SU-DHL-6 (cell line): Measurements from ENCODE around the gene ULBP2.

Source experiments
- H2AFZ ChIP-seq: fragments of 200-600 bp; sonication (generic); 2 replicates; pipeline ENCODE4 v1.6.1; 2014; ENCODE audit warnings: low read depth, mild to moderate bottlenecking, moderate library complexity, mixed read lengths, antibody characterized with exemption, low read length; ENCODE audit not compliant: severe bottlenecking
- H3F3A ChIP-seq: fragments of 200-600 bp; shearing (Covaris generic); 2 replicates; pipeline ENCODE4 v1.6.0; 2016; ENCODE audit warnings: antibody characterized with exemption, mild to moderate bottlenecking; ENCODE audit not compliant: insufficient read depth
- H3K27ac ChIP-seq: fragments of 200-600 bp; sonication (generic); 2 replicates; pipeline ENCODE4 v1.5.1; 2016; ENCODE audit warnings: low read depth, mild to moderate bottlenecking, low read length, moderate library complexity, mixed read lengths
- H3K27me3 ChIP-seq: fragments of 200-600 bp; sonication (generic), shearing (Covaris generic); 2 replicates; pipeline ENCODE4 v1.6.0; 2014; ENCODE audit warnings: mild to moderate bottlenecking, low read length
- H3K36me3 ChIP-seq: fragments of 200-600 bp; sonication (generic); 2 replicates; pipeline ENCODE4 v1.6.1; 2014; ENCODE audit warnings: mild to moderate bottlenecking, low read length, mixed read lengths
- H3K4me2 ChIP-seq: fragments of 300-600, 200-600 bp; shearing (Covaris generic), sonication (generic); 2 replicates; pipeline ENCODE4 v1.6.0; 2014; ENCODE audit warnings: low read length, low read depth, mild to moderate bottlenecking; ENCODE audit not compliant: poor library complexity, severe bottlenecking
- H3K4me3 ChIP-seq: fragments of 200-600 bp; sonication (generic); 2 replicates; pipeline ENCODE4 v1.5.1; 2014; ENCODE audit warnings: antibody characterized with exemption, low read length, mild to moderate bottlenecking, mixed read lengths; ENCODE audit not compliant: insufficient read depth, poor library complexity, severe bottlenecking
- H3K79me2 ChIP-seq: fragments of 200-600 bp; sonication (generic); 2 replicates; pipeline ENCODE4 v1.6.1; 2014; ENCODE audit warnings: mild to moderate bottlenecking, low read length, moderate library complexity; ENCODE audit not compliant: insufficient read depth
- H3K9ac ChIP-seq: fragments of 200-600 bp; sonication (generic); 2 replicates; pipeline ENCODE4 v1.7.0; 2014; ENCODE audit warnings: mild to moderate bottlenecking, low read length
- H3K9me2 ChIP-seq: fragments of 200-600 bp; sonication (generic); replicated peaks from 2 replicates; pipeline ENCODE4 v1.6.1; 2014; ENCODE audit warnings: low read length; ENCODE audit not compliant: insufficient read depth
- H3K9me3 ChIP-seq: fragments of 200-600 bp; sonication (generic); 2 replicates; pipeline ENCODE4 v1.6.1; 2014; ENCODE audit warnings: low read length, mixed read lengths; ENCODE audit not compliant: insufficient read depth
- H4K20me1 ChIP-seq: fragments of 200-600 bp; sonication (generic); 2 replicates; pipeline ENCODE4 v1.6.1; 2014; ENCODE audit warnings: low read depth, mild to moderate bottlenecking, antibody characterized with exemption, low read length, moderate library complexity, mixed read lengths
- CTCF ChIP-seq: fragments of 200-600 bp; sonication (generic); IDR thresholded peaks from one replicate; pipeline ENCODE4 v1.5.1; 2017; ENCODE audit warnings: antibody characterized with exemption, mild to moderate bottlenecking, low read length, moderate library complexity; ENCODE audit not compliant: insufficient read depth, poor library complexity, severe bottlenecking
- EZH2phosphoT487 ChIP-seq: fragments of 200-600 bp; sonication (generic), shearing (Covaris generic); conservative IDR thresholded peaks from 2 replicates; pipeline ENCODE4 v1.6.1; 2018; ENCODE audit warnings: mild to moderate bottlenecking, antibody characterized with exemption, low read length, moderate library complexity, mixed read lengths

Gene ULBP2

GRCh38 chr6:149983145-149983544 is 41.3 kb downstream of the ULBP2 start:
- Histone ChIP-seq H3K4me3 (no peak overlapping the region), H3K4me2 (no peak overlapping the region), H3K9me3 (no peaks in the 10 kb centered on the region), H3K27me3 (no peaks in the 10 kb centered on the region), H2AFZ (no peak overlapping the region), H3K9me2 (no peaks in the 10 kb centered on the region), H3K36me3 (no peaks in the 10 kb centered on the region), H3F3A (no peaks in the 10 kb centered on the region), H4K20me1 (no peaks in the 10 kb centered on the region), H3K79me2 (no peaks in the 10 kb centered on the region), H3K9ac (no peak overlapping the region), H3K27ac (no peak overlapping the region)
- TF ChIP-seq EZH2phosphoT487: no peak
- TF ChIP-seq CTCF: no peak

- Histone ChIP-seq H3K4me3 (no peak overlapping the region), H3K9me3 (no peaks in the 10 kb centered on the region), H4K20me1 (no peaks in the 10 kb centered on the region), H3K9me2 (no peaks in the 10 kb centered on the region), H3K9ac (no peak overlapping the region), H3F3A (no peaks in the 10 kb centered on the region), H3K27me3 (no peaks in the 10 kb centered on the region), H2AFZ (no peak overlapping the region), H3K4me2 (no peak overlapping the region), H3K36me3 (no peaks in the 10 kb centered on the region), H3K27ac (no peak overlapping the region), H3K79me2 (no peaks in the 10 kb centered on the region)
- TF ChIP-seq CTCF (no peak), EZH2phosphoT487 (no peak)
Measured at GRCh38 chr6:149984773-149985172, 43.0 kb downstream of the ULBP2 start.

- no peaks in the 10 kb centered on the region for H3K9me2 ChIP-seq
- H3K9me3 ChIP-seq: no peaks in the 10 kb centered on the region
- no peaks in the 10 kb centered on the region for H3K36me3 ChIP-seq
- H3K9ac ChIP-seq: no peak overlapping the region
- H4K20me1 ChIP-seq: no peaks in the 10 kb centered on the region
- H3K27me3 ChIP-seq: no peaks in the 10 kb centered on the region
- no peak overlapping the region for H2AFZ ChIP-seq
- TF ChIP-seq CTCF (no peak), EZH2phosphoT487 (no peak)
- no peak overlapping the region for H3K27ac ChIP-seq
- H3K4me3 ChIP-seq: no peak overlapping the region
- H3F3A ChIP-seq: no peaks in the 10 kb centered on the region
- H3K79me2 ChIP-seq: no peaks in the 10 kb centered on the region
- H3K4me2 ChIP-seq: no peak overlapping the region
Measured at GRCh38 chr6:149985481-149985937, 43.7 kb downstream of the ULBP2 start.

- no peak overlapping the region for H3K27ac ChIP-seq
- no peaks in the 10 kb centered on the region for H3K9me2 ChIP-seq
- no peaks in the 10 kb centered on the region for H3F3A ChIP-seq
- H3K4me3 ChIP-seq: no peak overlapping the region
- H3K27me3 ChIP-seq: no peaks in the 10 kb centered on the region
- H3K4me2 ChIP-seq: no peak overlapping the region
- no peaks in the 10 kb centered on the region for H4K20me1 ChIP-seq
- H3K9ac ChIP-seq: no peak overlapping the region
- no peak for TF ChIP-seq EZH2phosphoT487
- no peak for TF ChIP-seq CTCF
- no peaks in the 10 kb centered on the region for H3K9me3 ChIP-seq
- H3K79me2 ChIP-seq: no peaks in the 10 kb centered on the region
- H3K36me3 ChIP-seq: no peaks in the 10 kb centered on the region
- H2AFZ ChIP-seq: no peak overlapping the region
Measured at GRCh38 chr6:149987602-149988107, 45.8 kb downstream of the ULBP2 start.
